Caco-2 (cell line): Measurements from ENCODE around the gene LPCAT1. TPM values are rescaled to one million over a fixed set of nuclear protein-coding genes. Genes with fewer than 3 reads are reported as not detected.
A peak's percentile ranks its signal among the peaks of the same experiment; 100 is the strongest.

ENCODE experiments used
- BruUV-seq: library from RNA; stranded (reverse); fragments of 400-500 nt; replicated peaks from 2 replicates; lab custom pipeline; 2021; lab: Mats Ljungman, UMichigan
- CTCF ChIA-PET: fragments of 300-600 bp; sonication (Branson Sonifier 250); formaldehyde crosslinking; loops from one replicate; lab custom pipeline; 2022; ENCODE audit warnings: antibody characterized with exemption; lab: Charles Lee
- POLR2A ChIA-PET: fragments of 300-600 bp; sonication (Branson Sonifier 250); formaldehyde crosslinking; loops from one replicate; lab custom pipeline; 2022; ENCODE audit warnings: antibody characterized with exemption; lab: Charles Lee
- DNase-seq, 2 experiments: peaks; one replicate each; pipeline versions ENCODE4 v3.0.0 to v3.0.0-alpha.2; 2020 to 2022
- H3K27me3 ChIP-seq: replicated peaks from 2 replicates; pipeline ENCODE4 v1.6.0; 2011; ENCODE audit warnings: low read length; ENCODE audit not compliant: control insufficient read depth, insufficient read depth
- H3K36me3 ChIP-seq: 2 replicates; pipeline ENCODE4 v1.5.1; 2011; ENCODE audit warnings: low read length; ENCODE audit not compliant: control insufficient read depth, insufficient read depth
- H3K4me1 ChIP-seq: fragments of 250-450 bp; sonication (Bioruptor Pico); 2 replicates; pipeline ENCODE4 v1.5.1; 2020; ENCODE audit warnings: mild to moderate bottlenecking
- H3K4me3 ChIP-seq: 2 replicates; pipeline ENCODE4 v1.5.1; 2011; ENCODE audit warnings: low read depth, mild to moderate bottlenecking, control low read depth, low read length
- H3K9me3 ChIP-seq: fragments of 250-450 bp; sonication (Bioruptor Pico); 2 replicates; pipeline ENCODE4 v1.5.1; 2020; ENCODE audit warnings: mild to moderate bottlenecking, moderate library complexity
- H3K27ac Mint-ChIP-seq: one replicate; pipeline ENCODE4 v1.8.0; 2022; ENCODE audit warnings: mixed read lengths; ENCODE audit not compliant: unreplicated experiment
- H3K27me3 Mint-ChIP-seq: one replicate; pipeline ENCODE4 v1.8.0; 2022; ENCODE audit warnings: mixed read lengths; ENCODE audit not compliant: insufficient read depth, unreplicated experiment
- H3K36me3 Mint-ChIP-seq: one replicate; pipeline ENCODE4 v1.8.0; 2022; ENCODE audit warnings: mild to moderate bottlenecking, mixed read lengths; ENCODE audit not compliant: insufficient read depth, unreplicated experiment
- H3K4me1 Mint-ChIP-seq: one replicate; pipeline ENCODE4 v1.8.0; 2022; ENCODE audit warnings: low read depth, mixed read lengths; ENCODE audit not compliant: unreplicated experiment
- H3K4me3 Mint-ChIP-seq: one replicate; pipeline ENCODE4 v1.8.0; 2022; ENCODE audit warnings: mild to moderate bottlenecking, moderate library complexity, mixed read lengths; ENCODE audit not compliant: unreplicated experiment
- H3K9me3 Mint-ChIP-seq: one replicate; pipeline ENCODE4 v1.8.0; 2022; ENCODE audit warnings: mixed read lengths; ENCODE audit not compliant: unreplicated experiment
- intact Hi-C: fragments of 100-400 bp; cut with micrococcal nuclease; formaldehyde crosslinking; loops from one replicate; pipeline ENCODE4 v1.10.0; 2022; ENCODE audit not compliant: unreplicated experiment
- total RNA-seq: library from RNA; stranded (reverse); gene quantifications from 2 replicates; pipeline ENCODE4 v1.2.3, GENCODE V29; 2022
- TF ChIP-seq, protein P1 (sequence below), 2 experiments: fragments of 200-600 bp in 1 of 2; IDR thresholded peaks; 1 replicate in 1 of 2; 2 replicates in 1 of 2; pipeline versions ENCODE4 v1.5.1 to v1.8.0; 2011 to 2022; ENCODE audit warnings: antibody characterized with exemption in 1 of 2, control low read depth in 1 of 2, inconsistent platforms in 1 of 2, low read depth in 1 of 2, low read length in 1 of 2, mild to moderate bottlenecking in 1 of 2, moderate library complexity in 1 of 2; ENCODE audit not compliant: insufficient read depth in 1 of 2, severe bottlenecking in 1 of 2, unreplicated experiment in 1 of 2

LPCAT1 gene
- total RNA-seq, 1 experiment from 2014 or later = 52.8 TPM

DNA sequence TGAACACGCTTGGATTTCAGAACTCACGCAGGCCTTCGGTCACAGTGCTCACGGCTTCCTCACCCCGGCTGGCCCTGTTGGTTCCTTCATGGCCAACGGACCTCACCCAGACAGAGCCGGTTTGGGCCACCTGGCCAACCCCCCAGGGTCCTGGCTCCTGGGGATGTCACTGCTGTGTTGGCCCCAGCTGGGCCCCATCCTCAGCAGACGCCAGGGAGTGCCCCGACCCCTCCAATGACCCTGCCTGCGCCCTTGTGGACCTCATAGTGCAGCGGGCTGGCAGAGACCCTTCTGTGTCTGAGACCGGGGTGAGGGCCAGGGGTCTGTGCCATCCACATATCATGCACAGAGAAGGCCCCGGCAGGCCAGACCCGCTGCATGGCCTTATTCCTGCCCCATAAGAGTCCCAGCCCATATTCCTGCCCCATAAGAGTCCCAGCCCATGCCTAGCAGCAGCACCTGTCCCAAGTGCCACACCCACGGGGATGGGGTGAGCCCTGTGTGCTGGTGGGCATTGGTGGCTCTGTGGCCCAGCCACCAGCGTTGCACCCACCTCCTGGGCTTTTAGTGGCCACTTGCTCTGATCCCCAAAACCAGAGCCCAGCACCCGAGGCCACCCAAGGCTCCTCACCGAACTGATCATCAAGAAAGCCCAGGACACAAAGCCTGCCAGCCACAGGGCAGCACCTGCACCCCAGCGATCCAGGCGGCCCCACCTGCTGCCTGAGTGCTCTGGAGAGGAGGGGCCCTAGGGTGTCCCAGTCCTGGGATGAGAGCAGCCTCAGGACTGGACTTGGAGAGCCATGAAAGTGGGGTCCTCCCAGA, 1.3 kb upstream of the LPCAT1 start:
- TF ChIP-seq, protein P1, sequence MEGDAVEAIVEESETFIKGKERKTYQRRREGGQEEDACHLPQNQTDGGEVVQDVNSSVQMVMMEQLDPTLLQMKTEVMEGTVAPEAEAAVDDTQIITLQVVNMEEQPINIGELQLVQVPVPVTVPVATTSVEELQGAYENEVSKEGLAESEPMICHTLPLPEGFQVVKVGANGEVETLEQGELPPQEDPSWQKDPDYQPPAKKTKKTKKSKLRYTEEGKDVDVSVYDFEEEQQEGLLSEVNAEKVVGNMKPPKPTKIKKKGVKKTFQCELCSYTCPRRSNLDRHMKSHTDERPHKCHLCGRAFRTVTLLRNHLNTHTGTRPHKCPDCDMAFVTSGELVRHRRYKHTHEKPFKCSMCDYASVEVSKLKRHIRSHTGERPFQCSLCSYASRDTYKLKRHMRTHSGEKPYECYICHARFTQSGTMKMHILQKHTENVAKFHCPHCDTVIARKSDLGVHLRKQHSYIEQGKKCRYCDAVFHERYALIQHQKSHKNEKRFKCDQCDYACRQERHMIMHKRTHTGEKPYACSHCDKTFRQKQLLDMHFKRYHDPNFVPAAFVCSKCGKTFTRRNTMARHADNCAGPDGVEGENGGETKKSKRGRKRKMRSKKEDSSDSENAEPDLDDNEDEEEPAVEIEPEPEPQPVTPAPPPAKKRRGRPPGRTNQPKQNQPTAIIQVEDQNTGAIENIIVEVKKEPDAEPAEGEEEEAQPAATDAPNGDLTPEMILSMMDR (IDR thresholded peaks at IDR 0.05; ENCODE audit: insufficient read depth in 1 of 2, low read depth in 1 of 2, low read length in 1 of 2, severe bottlenecking in 1 of 2, unreplicated experiment in 1 of 2) = no peak
- intact Hi-C loops = no loop called here
- Mint-ChIP-seq H3K27ac (no peak overlapping the region), H3K36me3 (peaks cover 16% of the 10 kb centered on the region), H3K9me3 (no peaks in the 10 kb centered on the region), H3K4me1 (peaks cover 7% of the 10 kb centered on the region), H3K4me3 (peak overlapping the region; percentile 57), H3K27me3 (no peaks in the 10 kb centered on the region)
- H3K27me3 ChIP-seq = no peaks in the 10 kb centered on the region
- no peaks in the 10 kb centered on the region; the same call in 1 of the 2 replicates for H3K36me3 ChIP-seq
- H3K4me1 ChIP-seq = peaks cover 5% of the 10 kb centered on the region
- H3K9me3 ChIP-seq = no peaks in the 10 kb centered on the region
- H3K4me3 ChIP-seq = no peak overlapping the region
- CTCF ChIA-PET = no interaction called here
- POLR2A ChIA-PET = no interaction called here
- no TSS peak for BruUV-seq
- no peak for DNase-seq

- H3K4me1 ChIP-seq = peaks cover 5% of the 10 kb centered on the region
- CTCF ChIA-PET = no interaction called here
- Mint-ChIP-seq H3K36me3 (peaks cover 22% of the 10 kb centered on the region), H3K27ac (no peak overlapping the region), H3K9me3 (no peaks in the 10 kb centered on the region), H3K4me3 (peak overlapping the region; percentile 57), H3K4me1 (peaks cover 7% of the 10 kb centered on the region), H3K27me3 (no peaks in the 10 kb centered on the region)
- no peaks in the 10 kb centered on the region for H3K9me3 ChIP-seq
- DNase-seq = no peak
- POLR2A ChIA-PET = interaction anchor here (1.0 kb wide), 1 partner anchor 209 kb away, joined by 4 read pairs; no protein-coding TSS in a partner anchor
- peak overlapping the region; percentile 80 for H3K4me3 ChIP-seq
- intact Hi-C loops = no loop called here
- no TSS peak for BruUV-seq
- H3K36me3 ChIP-seq = peaks cover 2% of the 10 kb centered on the region; the same call in 1 of the 2 replicates
- TF ChIP-seq, protein P1 (IDR thresholded peaks at IDR 0.05; ENCODE audit: insufficient read depth in 1 of 2, low read depth in 1 of 2, low read length in 1 of 2, severe bottlenecking in 1 of 2, unreplicated experiment in 1 of 2) = no peak
- no peaks in the 10 kb centered on the region for H3K27me3 ChIP-seq
These were observed 680 bp upstream of the LPCAT1 start for GRCh38 chr5:1524481-1524798.

DNA sequence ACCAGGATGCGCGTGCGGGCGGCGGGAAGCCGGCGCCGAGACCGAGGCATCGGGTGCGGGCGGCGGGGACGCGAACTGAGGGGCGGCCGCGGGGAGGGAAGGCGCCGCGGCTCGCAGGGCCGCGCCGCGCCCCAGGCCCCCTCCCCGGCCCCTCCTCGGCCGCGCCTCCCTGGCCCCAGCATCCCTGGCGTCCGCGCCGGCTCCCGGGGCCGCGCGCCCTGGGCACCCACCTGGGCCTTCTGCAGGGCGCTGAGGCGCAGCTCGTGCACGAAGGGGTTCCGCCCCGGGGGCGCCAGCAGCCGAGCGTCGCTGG, 324 bp downstream of the LPCAT1 start:
- no TSS peak for BruUV-seq
- TF ChIP-seq, protein P1 (IDR thresholded peaks at IDR 0.05; ENCODE audit: insufficient read depth in 1 of 2, low read depth in 1 of 2, low read length in 1 of 2, severe bottlenecking in 1 of 2, unreplicated experiment in 1 of 2) = no peak
- peak overlapping the region; percentile 76 for H3K4me3 Mint-ChIP-seq
- DNase-seq = no peak
- Histone ChIP-seq H3K4me1 (peaks cover 5% of the 10 kb centered on the region), H3K9me3 (no peaks in the 10 kb centered on the region), H3K4me3 (peak overlapping the region; percentile 80), H3K36me3 (peaks cover 3% of the 10 kb centered on the region; the same call in 1 of the 2 replicates), H3K27me3 (no peaks in the 10 kb centered on the region)
- ChIA-PET POLR2A (interaction anchor here (0.6 kb wide), 1 partner anchor 68 kb away, joined by 3 read pairs; no protein-coding TSS in a partner anchor), CTCF (no interaction called here)
- intact Hi-C loops = loop anchor here (1.0 kb wide), 1 partner anchor 8 kb away; no protein-coding TSS in a partner anchor
- H3K36me3 Mint-ChIP-seq = peaks cover 32% of the 10 kb centered on the region
- H3K4me1 Mint-ChIP-seq = peaks cover 7% of the 10 kb centered on the region
- H3K27me3 Mint-ChIP-seq = no peaks in the 10 kb centered on the region
- H3K27ac Mint-ChIP-seq = no peak overlapping the region
- H3K9me3 Mint-ChIP-seq = no peaks in the 10 kb centered on the region
